Measurements from ENCODE around the gene FARSB.

Gene FARSB

GRCh38 chr2:222563106-222563718, 92.7 kb downstream of the FARSB start:
- in situ Hi-C loops (cut with MboI; ENCODE audit: low sequenced_read_pairs), result loop anchor here (25.0 kb wide), 1 partner anchor 501 kb away; no protein-coding TSS in a partner anchor

GRCh38 chr2:222561817-222562645, 93.9 kb downstream of the FARSB start:
- in situ Hi-C loops (cut with MboI; ENCODE audit: low sequenced_read_pairs), result loop anchor here (25.0 kb wide), 1 partner anchor 500 kb away; no protein-coding TSS in a partner anchor

DNA sequence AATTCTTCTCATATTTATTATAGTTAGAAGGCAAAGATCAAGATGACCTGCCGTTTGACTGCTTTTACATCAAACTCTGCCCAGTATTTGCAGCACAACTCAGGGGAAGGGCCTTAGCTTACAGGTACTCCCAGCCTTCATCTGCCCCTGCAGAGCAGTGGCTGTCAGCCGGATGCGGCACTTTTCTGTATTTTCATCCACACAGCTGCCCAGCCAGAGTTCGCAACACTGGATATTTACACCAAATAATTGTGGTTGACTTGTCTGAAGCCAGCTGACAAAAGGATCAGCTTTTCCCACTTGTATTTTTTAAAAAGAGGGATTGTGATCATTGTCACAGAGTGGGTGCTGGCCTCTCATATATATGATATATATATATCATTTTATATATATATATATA, 94.7 kb downstream of the FARSB start:
- in situ Hi-C loops (cut with MboI; ENCODE audit: low sequenced_read_pairs), result loop anchor here (25.0 kb wide), 1 partner anchor 499 kb away; no protein-coding TSS in a partner anchor

- in situ Hi-C loops (cut with MboI; ENCODE audit: low sequenced_read_pairs), result loop anchor here (10.0 to 25.0 kb wide), 2 partner anchors 240 to 492 kb away; no protein-coding TSS in a partner anchor
Observed at GRCh38 chr2:222554517-222554916, 101.4 kb downstream of the FARSB start.

GRCh38 chr2:222548992-222549391, 106.9 kb downstream of the FARSB start:
- in situ Hi-C loops (cut with MboI; ENCODE audit: low sequenced_read_pairs), result no loop called here

GRCh38 chr2:222547083-222547482, 108.8 kb downstream of the FARSB start:
- in situ Hi-C loops (cut with MboI; ENCODE audit: low sequenced_read_pairs), result no loop called here

DNA sequence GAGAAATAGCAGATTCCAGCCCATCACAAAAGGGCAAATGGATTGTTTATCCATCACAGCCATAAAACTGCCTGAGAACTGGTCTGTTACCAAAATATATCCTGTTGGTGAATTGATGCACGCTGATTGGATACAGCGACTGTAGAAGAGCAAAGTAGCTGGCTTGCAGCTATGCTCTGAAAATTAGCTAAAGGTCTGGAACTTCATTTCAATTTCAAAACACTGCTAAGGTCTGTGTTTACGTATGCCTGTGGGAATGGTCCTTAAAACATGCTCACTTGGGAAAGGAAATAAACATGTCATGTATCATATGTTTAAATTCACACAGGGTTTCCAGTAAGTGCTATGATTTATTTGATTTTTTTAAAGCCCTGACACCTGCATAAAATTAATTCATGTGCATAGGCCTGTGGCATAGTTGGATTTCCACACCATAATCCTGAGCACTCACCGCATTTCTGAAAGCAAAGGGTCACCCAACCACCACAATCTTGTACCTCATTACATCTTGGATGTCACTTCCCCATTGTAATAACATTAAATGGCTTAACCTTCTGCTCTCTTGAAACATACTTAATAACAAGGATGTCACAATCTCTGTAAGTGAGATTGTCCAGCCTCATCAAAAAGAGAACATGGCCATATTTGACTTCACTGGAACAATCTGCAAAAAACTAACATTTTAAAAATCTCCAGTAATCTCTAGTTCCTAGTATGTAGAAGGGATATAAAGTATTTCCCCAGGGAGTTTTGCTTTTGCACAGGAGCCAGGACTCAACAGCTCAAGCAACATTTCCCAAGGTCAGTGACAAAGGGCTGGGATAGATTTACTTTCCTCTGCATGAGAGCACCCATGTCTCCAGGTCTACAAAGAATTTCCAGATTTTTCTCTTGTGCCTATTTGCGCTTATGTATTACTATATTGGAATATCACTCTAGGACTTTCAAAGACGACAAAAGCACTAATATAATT, 109.8 kb downstream of the FARSB start:
- in situ Hi-C loops (cut with MboI; ENCODE audit: low sequenced_read_pairs), result no loop called here

GRCh38 chr2:222544661-222545060, 111.2 kb downstream of the FARSB start:
- in situ Hi-C loops (cut with MboI; ENCODE audit: low sequenced_read_pairs), result no loop called here

DNA sequence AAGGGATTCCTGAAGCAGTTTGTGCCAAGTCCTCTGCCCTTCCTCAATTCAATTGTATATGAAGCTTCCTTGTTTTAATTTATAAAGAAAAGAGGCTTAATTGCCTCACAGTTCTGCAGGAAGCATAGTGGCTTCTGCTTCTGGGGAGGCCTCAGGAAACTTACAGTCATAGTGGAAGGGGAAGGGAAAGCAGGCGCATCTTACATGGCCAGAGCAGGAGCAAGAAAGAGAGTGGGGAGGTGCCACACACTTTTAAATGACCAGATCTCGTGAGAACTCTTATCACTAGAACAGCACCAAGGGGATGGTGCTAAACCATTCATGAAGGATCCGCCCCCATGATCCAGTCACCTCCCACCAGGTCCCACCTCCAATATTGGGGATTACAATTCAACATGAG, 117.4 kb downstream of the FARSB start:
- in situ Hi-C loops (cut with MboI; ENCODE audit: low sequenced_read_pairs), result no loop called here

GRCh38 chr2:222535477-222535876, 120.4 kb downstream of the FARSB start:
- in situ Hi-C loops (cut with MboI; ENCODE audit: low sequenced_read_pairs), result no loop called here

- in situ Hi-C loops (cut with MboI; ENCODE audit: low sequenced_read_pairs), result no loop called here
Observed at GRCh38 chr2:222532315-222532714, 123.6 kb downstream of the FARSB start.

GRCh38 chr2:222526480-222527277, 129.2 kb downstream of the FARSB start:
- in situ Hi-C loops (cut with MboI; ENCODE audit: low sequenced_read_pairs), result no loop called here

- in situ Hi-C loops (cut with MboI; ENCODE audit: low sequenced_read_pairs), result no loop called here
Observed at GRCh38 chr2:222525811-222526210, 130.1 kb downstream of the FARSB start.

- in situ Hi-C loops (cut with MboI; ENCODE audit: low sequenced_read_pairs), result no loop called here
Observed at GRCh38 chr2:222523783-222524544, 131.9 kb downstream of the FARSB start.

DNA sequence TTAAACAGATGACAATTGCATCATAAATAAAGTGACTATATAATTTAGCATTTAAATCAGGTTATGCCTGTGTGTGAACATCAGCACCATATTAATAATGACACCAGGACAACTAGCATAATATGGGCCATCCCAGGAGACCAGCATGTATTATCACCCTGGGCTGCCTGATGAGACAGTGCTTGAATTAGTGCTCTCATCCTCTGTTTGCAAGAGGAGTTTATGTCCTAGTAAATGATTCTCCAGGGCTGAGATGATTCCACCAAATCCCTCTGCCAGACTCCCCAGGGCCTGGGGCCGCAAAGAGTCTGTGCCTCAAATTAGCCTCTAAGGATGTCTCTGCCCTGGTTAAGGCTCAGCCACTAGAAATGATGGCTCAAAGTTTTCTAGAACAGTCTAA, 133.8 kb downstream of the FARSB start:
- in situ Hi-C loops (cut with MboI; ENCODE audit: low sequenced_read_pairs), result no loop called here

GRCh38 chr2:222521099-222521498, 134.8 kb downstream of the FARSB start:
- in situ Hi-C loops (cut with MboI; ENCODE audit: low sequenced_read_pairs), result no loop called here
